CD4-positive, alpha-beta T cell treated with Interleukin-15 for 4 hours (primary cell): ENCODE results near the gene CAPN8.
A peak's percentile ranks its signal among the peaks of the same experiment; 100 is the strongest.
"Not testable (repeated sequence)": the region's sequence is repeated elsewhere in the genome, so short reads cannot be mapped to it uniquely, and the experiment has no call there.

ENCODE experiments used
- DNase-seq: peaks from one replicate; pipeline ENCODE4 v3.0.0-alpha.2; 2020; ENCODE audit warnings: low spot score

CAPN8 gene

DNA sequence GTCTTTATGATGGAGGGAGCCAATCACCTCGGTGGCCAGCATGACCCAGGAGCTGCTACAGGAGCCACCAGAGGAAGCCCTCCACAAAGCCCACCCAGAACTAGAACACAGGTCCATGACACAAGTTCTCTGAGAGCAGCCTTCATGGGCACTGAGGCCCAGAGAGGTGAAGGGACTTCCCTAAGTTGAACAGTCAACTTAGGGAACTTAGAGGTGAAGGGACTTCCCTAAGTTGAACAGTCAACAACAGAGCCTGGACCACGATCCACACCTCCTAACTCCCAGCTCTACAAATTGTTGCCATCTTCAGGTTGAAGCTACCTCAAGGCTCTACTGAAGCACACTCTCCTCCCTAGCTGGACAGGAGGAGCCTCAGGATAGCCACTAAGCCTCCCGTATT lies 139.5 kb downstream of the CAPN8 start:
- DNase-seq = no peak

DNA sequence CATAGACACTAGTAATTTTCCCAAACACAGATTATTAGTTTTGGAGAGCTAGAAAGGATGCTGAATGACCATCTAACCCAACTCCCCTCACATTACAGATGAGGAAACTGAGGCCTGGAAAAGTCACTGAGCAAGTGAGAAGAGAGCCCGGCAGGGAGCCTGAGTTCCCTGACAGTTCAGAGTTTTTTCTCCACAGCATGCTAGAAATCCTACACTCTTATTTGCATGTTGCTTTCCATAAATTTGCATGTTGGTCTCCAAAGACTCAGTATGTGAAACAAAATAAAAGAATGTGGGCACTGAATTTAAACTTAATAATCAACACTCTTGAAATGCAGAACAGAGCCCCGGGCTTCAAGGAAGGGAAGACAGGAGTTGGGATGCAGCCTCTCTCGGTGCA lies 140.0 kb downstream of the CAPN8 start:
- no peak for DNase-seq

DNA sequence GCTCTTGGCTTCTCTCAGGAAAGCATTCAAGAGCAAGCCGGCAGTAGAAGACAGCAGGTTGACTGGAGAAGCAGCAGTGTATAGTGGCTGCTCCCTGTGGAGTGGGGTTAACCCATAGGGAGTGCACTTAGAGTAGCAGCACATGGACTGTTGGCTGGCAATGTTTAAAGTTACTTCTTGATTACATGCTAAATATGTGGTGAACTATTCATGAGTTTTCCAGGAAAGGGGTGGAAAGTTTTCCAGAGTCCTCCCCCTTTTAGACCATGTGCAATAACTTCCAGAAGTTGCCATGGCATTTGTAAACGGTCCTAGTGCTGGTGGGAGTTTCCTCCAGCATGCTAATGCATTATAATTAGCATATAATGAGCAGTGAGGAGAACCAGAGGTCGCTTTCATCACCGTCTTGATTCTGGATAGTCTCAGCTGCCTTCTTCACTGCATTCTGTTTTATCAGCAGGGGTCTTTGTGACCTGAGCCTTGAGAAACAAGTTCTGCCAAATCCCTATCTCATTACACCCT lies 140.5 kb downstream of the CAPN8 start:
- DNase-seq = no peak

DNA sequence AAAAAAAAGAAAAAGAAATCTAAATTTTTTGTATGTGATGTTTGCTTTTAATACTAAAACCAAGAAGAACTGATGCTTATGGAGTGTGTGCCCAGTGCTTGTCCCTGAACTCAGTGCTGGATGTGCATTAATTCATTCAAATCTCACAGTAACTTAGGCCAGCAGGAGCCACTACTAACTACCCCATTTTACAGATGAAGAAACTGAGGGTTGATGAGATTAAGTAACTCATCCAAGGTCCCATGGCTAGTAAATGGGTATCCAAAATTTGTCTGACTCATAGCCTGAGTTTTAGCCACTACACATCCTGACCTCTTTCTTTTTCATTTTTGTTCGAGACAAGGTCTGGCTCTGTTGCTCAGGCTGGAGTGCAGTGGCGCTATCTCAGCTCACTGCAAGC lies 144.4 kb downstream of the CAPN8 start:
- no peak for DNase-seq

DNA sequence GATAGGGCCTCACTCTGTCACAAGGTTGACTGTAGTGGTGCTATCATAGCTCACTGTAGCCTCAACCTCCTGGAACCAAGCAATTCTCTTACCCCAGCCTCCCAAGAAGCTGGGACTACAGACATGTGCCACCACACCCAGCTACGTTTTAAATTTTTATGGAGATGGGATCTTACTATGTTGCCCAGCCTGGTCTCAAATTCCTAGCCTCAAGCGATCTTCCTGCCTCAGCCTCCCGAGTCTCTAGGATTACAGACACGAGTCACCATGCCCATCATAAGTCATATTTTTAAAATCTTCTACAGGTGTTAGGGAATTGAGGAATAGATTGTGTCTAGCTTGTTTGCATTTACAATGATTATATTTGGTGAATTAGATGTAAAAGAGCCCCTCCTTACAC lies 145.3 kb downstream of the CAPN8 start:
- no peak for DNase-seq

DNA sequence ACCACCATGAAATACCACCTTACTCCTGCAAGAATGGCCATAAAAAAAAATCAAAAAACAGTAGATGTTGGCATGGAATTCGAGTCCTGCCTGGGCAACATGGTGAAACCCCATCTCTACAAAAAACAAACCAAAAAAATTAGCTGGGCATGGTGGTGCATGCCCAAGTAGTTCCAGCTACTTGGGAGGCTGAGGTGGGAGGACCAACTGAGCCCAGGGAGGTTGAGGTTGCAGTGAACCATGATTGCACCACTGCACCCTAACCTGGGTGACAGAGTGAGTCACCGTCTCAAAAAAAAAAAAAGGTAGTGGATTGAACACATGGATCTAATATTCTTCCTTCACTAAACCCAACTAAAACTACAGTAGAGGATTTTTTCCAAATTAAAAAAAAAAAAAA lies 146.4 kb downstream of the CAPN8 start:
- DNase-seq = no peak

DNA sequence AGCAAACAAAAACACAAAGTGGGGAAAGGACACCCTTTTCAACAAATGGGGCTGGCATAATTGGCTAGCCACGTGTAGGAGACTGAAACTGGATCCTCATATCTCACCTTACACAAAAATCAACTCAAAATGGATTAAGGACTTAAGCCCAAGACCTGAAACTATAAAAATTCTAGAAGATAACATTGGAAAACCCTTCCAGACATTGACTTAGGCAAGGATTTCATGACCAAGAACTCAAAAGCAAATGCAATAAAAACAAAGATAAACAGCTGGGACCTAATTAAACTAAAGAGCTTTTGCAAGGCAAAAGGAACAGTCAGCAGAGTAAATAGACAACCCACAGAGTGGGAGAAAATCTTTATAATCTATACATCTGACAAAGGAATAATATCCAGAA lies 146.9 kb downstream of the CAPN8 start:
- DNase-seq = not testable (repeated sequence)

DNA sequence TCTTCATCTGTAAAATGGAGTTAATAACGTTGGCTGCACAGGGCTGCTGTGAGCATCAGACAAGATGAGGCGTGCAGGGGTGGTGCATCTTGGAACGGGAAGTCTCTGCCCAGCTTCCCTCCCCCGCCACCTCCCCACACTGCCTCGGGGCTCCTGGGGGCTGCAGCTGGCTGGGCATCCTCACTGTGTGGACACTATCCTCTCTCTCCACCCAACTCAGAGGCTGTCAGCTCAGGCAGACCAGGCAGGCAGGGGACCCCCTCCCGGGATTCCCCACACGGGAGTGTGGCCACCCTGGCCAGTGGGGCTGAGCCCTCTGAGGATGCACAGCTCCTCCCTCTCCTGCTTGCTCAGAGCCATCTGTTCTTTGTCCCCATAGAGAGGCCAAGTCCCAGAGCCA lies 149.6 kb downstream of the CAPN8 start:
- DNase-seq = no peak

DNA sequence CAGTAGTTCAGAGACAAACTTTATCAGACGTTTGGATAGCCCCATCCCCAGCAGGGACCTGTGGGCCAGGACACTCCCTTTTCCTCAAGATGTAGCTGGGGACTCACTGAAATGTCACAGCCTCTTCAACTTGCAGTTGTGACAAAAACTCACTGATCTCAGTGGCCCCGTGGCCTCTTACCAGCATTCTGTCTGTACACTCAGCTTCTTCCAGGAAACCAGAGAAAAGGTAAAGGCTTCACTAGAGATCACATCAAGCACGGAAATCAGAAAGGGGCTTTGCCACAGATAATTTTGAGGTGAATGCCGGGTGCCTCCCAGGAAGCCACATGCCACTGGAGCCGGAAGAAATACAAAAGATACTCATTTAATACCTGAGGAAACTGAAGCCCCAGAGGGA lies 150.1 kb downstream of the CAPN8 start:
- peak; percentile 67 for DNase-seq

DNA sequence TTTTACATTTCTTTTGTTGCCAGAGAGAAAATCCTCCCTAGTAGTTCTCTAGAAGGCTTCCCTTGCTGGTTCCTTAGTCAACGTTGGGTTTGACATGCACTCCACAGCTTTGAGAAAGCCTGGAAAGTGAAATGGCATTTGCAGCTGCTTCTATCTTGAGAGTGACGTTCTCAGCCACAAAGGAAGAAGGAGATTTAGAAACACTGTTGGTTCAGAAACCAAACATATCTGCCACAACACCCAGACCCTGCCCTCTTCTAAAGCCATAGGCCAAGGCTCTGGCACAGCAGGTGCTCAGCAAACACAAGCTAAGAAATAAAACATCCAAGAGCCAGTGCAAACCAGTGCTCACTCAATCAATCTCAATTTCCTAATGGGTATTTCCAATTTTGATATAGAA lies 150.9 kb downstream of the CAPN8 start:
- DNase-seq = no peak

DNA sequence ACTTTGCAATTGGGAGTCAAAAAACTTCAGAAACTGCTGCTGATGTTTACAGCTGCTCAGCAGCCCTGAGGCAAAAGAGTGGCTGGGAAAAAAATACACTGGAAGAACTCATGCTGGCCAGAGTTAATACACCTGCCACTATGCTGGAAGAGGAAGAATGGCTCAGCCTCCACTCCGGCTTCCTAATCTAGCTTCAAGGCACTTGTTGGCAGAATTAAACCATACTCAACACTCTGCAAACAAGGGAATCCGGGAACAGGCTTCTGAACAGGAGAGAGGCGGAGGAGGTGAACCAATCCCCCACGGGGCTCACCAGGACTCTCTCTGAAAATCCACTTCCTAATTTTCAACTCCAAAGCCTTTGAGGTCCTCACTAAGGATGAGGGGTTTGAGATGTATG lies 152.2 kb downstream of the CAPN8 start:
- no peak for DNase-seq

DNA sequence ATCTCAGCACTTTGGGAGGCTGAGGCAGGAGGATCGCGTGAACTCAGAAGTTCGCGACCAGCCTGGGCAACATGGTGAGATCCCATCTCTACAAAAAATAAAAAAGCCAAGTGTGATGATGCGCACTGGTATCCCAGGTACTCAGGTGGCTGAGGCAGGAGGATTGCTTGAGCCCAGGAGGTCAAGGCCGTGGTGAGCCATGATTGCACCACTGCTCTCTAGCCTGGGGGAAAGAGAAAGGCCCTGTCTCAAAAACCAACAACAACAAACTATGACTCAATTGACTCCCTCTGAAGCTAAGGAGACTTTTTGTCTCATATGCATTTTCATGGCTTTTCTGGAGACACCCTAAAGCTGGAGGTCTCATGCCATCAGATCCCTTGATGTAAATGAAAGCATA lies 153.4 kb downstream of the CAPN8 start:
- no peak for DNase-seq

DNA sequence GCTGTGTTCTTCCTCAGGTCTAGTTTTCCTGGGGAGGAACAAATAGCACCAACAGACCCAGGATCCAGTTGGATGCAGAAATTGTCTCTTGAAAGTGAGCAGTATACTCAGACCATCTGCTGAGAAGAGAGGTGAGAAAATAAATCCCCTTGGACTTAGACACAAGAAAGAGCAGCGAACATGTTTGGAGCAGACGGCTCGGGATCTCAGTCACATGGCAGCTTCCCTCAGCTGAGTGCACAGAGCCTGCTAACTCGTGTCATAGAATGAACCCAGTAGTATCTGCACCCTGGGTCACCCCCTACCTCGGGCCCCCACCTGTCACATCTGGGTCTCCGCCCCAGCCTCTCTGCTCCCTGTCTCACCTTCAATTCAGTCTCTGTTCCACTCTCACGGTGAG lies 156.7 kb downstream of the CAPN8 start:
- no peak for DNase-seq

DNA sequence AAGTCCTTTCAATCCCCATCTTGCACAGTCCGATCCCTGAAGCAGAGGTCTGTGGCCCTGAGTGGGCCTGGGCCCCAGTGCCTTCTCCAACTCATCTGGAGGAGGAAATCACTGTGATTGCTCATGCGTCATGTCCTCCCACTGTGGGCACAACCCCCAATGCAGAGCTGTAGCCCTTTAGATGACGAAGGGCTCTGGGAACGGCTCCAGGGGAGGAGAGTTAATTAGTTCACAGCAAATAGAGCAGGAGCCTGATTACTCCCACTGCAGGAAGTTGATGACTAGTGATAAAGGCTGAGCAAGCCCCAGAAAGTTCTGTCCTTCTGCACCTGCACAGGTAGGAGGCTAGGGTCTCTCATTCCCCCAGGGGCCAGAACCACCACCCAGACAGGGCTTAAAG lies 160.8 kb downstream of the CAPN8 start:
- DNase-seq = no peak

DNA sequence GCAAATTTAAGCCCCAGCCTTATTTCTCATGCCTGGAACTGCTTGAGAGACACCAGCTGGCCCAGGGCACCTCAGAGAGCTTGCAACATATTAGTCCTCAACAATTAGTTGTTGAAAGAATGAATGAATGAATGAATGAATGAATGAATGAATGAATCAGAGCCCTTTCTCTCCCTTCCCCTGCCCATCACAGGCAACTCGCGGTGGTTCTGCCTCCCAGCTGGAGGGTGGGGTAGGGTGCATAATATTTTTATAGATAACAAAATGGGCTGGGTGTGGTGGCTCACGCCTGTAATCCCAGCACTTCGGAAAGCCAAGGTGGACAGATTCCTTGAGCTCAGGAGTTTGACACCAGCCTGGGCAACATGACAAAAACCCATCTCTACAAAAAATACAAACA lies 162.2 kb downstream of the CAPN8 start:
- DNase-seq = no peak

DNA sequence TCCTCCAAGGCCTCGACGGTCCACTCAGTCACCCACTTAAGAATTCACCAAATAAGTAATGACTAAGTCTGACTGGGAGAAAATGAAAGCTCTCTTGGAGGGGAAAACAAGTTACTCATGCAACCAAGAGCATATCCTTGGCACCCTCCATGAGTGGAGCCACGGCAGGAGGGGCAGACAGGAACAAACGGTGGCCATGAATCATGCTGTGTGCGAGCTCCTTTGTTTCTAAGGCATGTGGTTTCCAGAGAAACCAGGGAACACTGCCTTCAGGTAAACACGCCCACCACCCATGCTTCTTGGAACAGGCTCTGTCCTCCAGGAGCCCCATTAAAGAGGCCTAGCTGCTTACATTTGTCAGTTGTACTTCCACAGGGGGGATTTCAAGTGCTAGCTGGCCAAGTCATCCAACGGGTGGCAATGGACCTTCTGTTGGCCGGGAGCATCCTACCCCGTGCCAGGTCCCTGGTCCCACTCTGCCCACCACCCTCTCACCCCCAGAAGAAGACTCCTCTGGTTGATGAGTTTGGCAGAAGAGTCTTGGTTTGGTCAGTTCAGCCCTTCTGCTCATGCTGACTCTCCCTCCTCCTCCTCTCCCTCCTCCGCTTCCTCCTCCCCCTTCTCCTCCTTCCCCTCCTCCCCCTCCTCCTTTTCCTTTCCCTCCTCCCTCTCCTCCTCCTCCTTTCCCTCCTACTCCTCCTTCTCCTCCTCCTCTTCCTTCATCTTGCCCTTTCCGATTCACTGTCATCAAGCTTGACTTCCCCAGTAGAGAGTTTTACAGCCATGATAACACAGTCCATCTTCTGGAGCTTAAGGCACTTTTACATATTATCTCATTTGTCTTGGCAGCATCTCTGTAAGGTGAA lies 164.7 kb downstream of the CAPN8 start:
- no peak for DNase-seq

DNA sequence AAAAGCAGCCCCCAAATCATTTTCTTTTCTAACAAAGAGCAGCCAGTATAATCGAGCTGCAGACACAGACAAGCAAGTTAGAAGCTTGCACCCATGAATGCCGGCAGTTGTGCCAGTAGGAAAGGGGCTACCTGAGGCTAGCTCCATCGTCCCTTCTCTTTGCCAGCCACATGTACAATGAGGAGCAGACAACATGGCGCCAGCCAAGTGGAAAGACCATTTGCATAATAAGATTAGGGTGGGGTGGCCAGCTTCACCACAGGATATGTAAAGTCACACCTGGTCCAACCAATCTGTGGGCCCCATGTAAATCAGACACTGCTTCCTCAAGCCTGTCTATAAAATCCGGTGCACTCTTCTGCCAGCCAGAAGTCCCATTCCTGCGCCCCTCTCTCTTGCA lies 168.6 kb downstream of the CAPN8 start:
- DNase-seq = no peak

DNA sequence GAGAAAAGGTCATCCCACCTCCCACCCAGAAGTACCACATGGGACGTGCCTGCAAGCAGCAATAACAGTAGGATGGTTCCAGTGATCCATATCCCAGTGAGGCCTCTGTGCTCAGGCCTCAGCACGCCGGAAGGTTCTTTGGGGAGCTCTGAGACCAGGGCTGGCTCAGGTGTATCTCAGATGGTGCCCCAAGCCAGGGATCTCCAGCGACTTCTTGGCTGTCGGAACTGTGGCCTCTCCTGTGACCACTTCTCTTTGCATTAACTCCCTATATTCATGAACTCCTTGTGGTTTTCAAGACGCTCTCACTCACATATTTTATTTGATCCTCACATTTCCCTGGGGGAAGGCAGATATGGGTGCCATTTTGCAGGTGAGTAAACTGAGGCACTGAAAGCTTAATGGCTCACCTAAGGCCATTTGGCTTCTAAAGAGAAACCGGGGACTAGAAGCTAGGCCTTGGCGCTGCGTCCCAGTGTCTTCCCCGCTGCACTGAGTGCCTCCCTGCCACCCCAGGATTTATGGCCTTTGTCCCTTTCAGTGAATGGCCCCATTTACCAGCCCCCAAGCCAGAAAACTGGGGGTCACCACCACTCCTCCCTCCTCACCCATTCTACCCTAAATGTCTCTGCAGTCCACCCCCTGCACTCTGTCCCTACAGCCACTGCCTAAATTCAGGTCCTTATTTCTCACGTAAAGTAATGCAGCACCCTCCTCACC lies 170.4 kb downstream of the CAPN8 start:
- no peak for DNase-seq

DNA sequence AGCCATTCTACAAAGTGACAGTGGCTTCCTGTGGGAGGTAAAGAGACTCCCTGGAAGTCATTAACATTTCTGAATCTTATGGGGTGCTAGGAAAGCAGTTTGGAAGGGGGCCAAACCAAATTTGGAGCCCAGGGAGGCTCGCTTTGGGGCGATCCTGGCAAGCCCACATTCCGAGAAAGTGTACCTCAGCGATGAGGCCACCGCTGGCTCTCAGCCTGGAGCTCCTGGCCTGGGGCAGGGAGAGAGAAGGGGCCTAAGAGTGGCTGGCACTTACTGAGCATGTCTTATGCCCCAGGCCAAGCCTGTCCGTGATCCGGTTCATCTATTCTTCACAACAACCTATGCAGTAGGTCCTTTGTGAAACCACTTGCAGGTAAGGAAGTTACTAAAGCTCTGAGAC lies 173.5 kb downstream of the CAPN8 start:
- DNase-seq = no peak
